K562 (cell line): ENCODE measurements around the gene CUX1. TPM values are rescaled to one million over a fixed set of nuclear protein-coding genes. Genes with fewer than 3 reads are reported as not detected.

Experiments used
- ATAC-seq: fragments of 200-7000 bp; cut with Tn5 transposase; 3 replicates; pipeline ENCODE4 v1.9.1; 2020; ENCODE audit warnings: moderate library complexity
- BruUV-seq: library from RNA; stranded (reverse); fragments of 400-500 nt; replicated peaks from 2 replicates; lab custom pipeline; 2021; lab: Mats Ljungman, UMichigan
- CTCF ChIA-PET: fragments of 300-600 bp; formaldehyde crosslinking; extraction: SDS; loops from one replicate; lab custom pipeline; 2021; ENCODE audit warnings: low intra/inter-chr PET ratio; lab: Yijun Ruan, JAX
- POLR2A ChIA-PET: fragments of 300-600, 350-650 bp; sonication (Branson Sonifier 250); formaldehyde crosslinking; extraction: SDS; loops from one replicate; lab custom pipeline; 2021; ENCODE audit warnings: antibody characterized with exemption, inconsistent platforms; lab: Yijun Ruan, JAX
- DNase-seq, 4 experiments: peaks; one replicate each; pipeline versions ENCODE4 v3.0.0 to v3.0.0-alpha.2; 2011 to 2018; ENCODE audit warnings: low spot score in 3 of 4, mixed read lengths in 3 of 4; ENCODE audit errors: extremely low read depth in 1 of 4
- FAIRE-seq: peaks from 2 replicates; lab custom pipeline; 2011; peaks lifted over from hg19 to GRCh38; lab: Jason Lieb, UNC
- H2AFZ ChIP-seq: 2 replicates; pipeline ENCODE4 v1.6.0; 2011; ENCODE audit warnings: low read depth, low read length, control low read depth, inconsistent platforms
- H3K27ac ChIP-seq: fragments of 200-600 bp; 3 replicates; pipeline ENCODE4 v1.8.0; 2011; ENCODE audit warnings: low read depth, mild to moderate bottlenecking, control low read depth, inconsistent platforms, low read length, moderate library complexity, mixed read lengths; ENCODE audit errors: extremely low read depth
- H3K27me3 ChIP-seq, 2 experiments: fragments of 300-600 bp in 1 of 2; 2 replicates in 1 of 2; 3 replicates in 1 of 2; pipeline versions ENCODE4 v1.6.0 to v1.8.0; 2011; ENCODE audit warnings: inconsistent platforms in 2 of 2, low read length in 2 of 2, mild to moderate bottlenecking in 1 of 2, mixed read lengths in 1 of 2, moderate library complexity in 1 of 2; ENCODE audit not compliant: control insufficient read depth in 2 of 2, insufficient read depth in 2 of 2
- H3K36me3 ChIP-seq: fragments of 300-600 bp; 3 replicates; pipeline ENCODE4 v1.8.0; 2011; ENCODE audit warnings: mild to moderate bottlenecking, low read length, inconsistent platforms; ENCODE audit not compliant: control insufficient read depth, insufficient read depth
- H3K4me1 ChIP-seq, 2 experiments: fragments of 200-600 bp in 1 of 2; replicated peaks in 1 of 2; 2 replicates in 1 of 2; 3 replicates in 1 of 2; pipeline versions ENCODE4 v1.5.1 to v1.8.0; 2011; ENCODE audit warnings: inconsistent platforms in 2 of 2, low read length in 2 of 2, mild to moderate bottlenecking in 1 of 2, mixed read lengths in 1 of 2, moderate library complexity in 1 of 2; ENCODE audit not compliant: control insufficient read depth in 2 of 2, insufficient read depth in 2 of 2
- H3K4me2 ChIP-seq: 2 replicates; pipeline ENCODE4 v1.6.1; 2011; ENCODE audit warnings: low read length, control low read depth, inconsistent platforms, mixed read lengths; ENCODE audit not compliant: insufficient read depth
- H3K4me3 ChIP-seq: fragments of 200-600 bp; sonication (generic), shearing (Covaris generic); 2 replicates; pipeline ENCODE4 v1.5.1; 2016; ENCODE audit warnings: control low read depth, inconsistent platforms
- H3K79me2 ChIP-seq: fragments of 200-600 bp; 3 replicates; pipeline ENCODE4 v1.8.0; 2011; ENCODE audit warnings: low read length, inconsistent platforms; ENCODE audit not compliant: control insufficient read depth, insufficient read depth
- H3K9ac ChIP-seq, 2 experiments: 2 replicates each; pipeline versions ENCODE4 v1.6.0 to v1.6.1; 2011; ENCODE audit warnings: low read depth in 2 of 2, low read length in 2 of 2, control low read depth in 1 of 2, inconsistent platforms in 1 of 2, mild to moderate bottlenecking in 1 of 2, mixed read lengths in 1 of 2; ENCODE audit not compliant: insufficient read depth in 1 of 2
- H3K9me1 ChIP-seq: one replicate; pipeline ENCODE4 v1.6.0; 2011; ENCODE audit warnings: inconsistent platforms, mild to moderate bottlenecking, low read length, moderate library complexity; ENCODE audit not compliant: control insufficient read depth, insufficient read depth
- H3K9me3 ChIP-seq: replicated peaks from 2 replicates; pipeline ENCODE4 v1.5.1; 2011; ENCODE audit warnings: low read depth, low read length, inconsistent platforms; ENCODE audit not compliant: control insufficient read depth, insufficient read depth
- H4K20me1 ChIP-seq: replicated peaks from 2 replicates; pipeline ENCODE4 v1.6.1; 2011; ENCODE audit warnings: low read length, inconsistent platforms, mixed read lengths; ENCODE audit not compliant: control insufficient read depth, insufficient read depth
- DPF2 ChIP-seq: fragments of 450-650 bp; IDR thresholded peaks from 2 replicates; pipeline ENCODE4 v1.6.1; 2016
- LEF1 ChIP-seq: fragments of 450-650 bp; IDR thresholded peaks from 2 replicates; pipeline ENCODE4 v1.6.1; 2016; ENCODE audit warnings: mild to moderate bottlenecking
- POLR2A ChIP-seq: fragments of 450-650 bp; conservative IDR thresholded peaks from 2 replicates; pipeline ENCODE4 v1.6.1; 2016
- REST ChIP-seq, 2 experiments: fragments of 450-650 bp; formaldehyde crosslinking in 1 of 2; IDR thresholded peaks; 2 replicates each; pipeline versions ENCODE4 v1.4.0 to v1.6.1; 2014 to 2020; ENCODE audit warnings: mild to moderate bottlenecking in 2 of 2, borderline replicate concordance in 1 of 2, low read depth in 1 of 2
- SIRT6 ChIP-seq: IDR thresholded peaks from one replicate; pipeline ENCODE4 v1.6.1; 2012; ENCODE audit warnings: low read depth, mild to moderate bottlenecking, control low read depth, inconsistent platforms, low read length, moderate library complexity
- SPI1 ChIP-seq: IDR thresholded peaks from 2 replicates; pipeline ENCODE4 v1.6.1; 2011; ENCODE audit warnings: low read depth, low read length, control low read depth, borderline replicate concordance
- TRIM28 ChIP-seq: fragments of 450-650 bp; IDR thresholded peaks from 2 replicates; pipeline ENCODE4 v1.6.1; 2017
- ZNF717 ChIP-seq: fragments of 250-450 bp; sonication (Bioruptor Pico); IDR thresholded peaks from 2 replicates; pipeline ENCODE4 v1.5.0; 2021
- WGBS: fragments of 100-300 bp; shearing (Covaris generic); methylation state at CpG from one replicate; pipeline ENCODE4 v1.1.6; 2016; ENCODE audit warnings: low coverage, mixed read lengths; ENCODE audit not compliant: insufficient coverage; ENCODE audit errors: missing lambda C conversion rate; 5-methylcytosine and 5-hydroxymethylcytosine counted together
- in situ Hi-C: fragments of 300-500 bp; cut with MboI; formaldehyde crosslinking; loops from 4 replicates; pipeline ENCODE4 v1.15.0; 2018; ENCODE audit warnings: inconsistent platforms, mixed read lengths
- intact Hi-C: fragments of 100-400 bp; cut with micrococcal nuclease; formaldehyde crosslinking; loops from 2 replicates; pipeline ENCODE4 v1.14.2; 2022
- polyA plus RNA-seq, 8 experiments: library from polyadenylated mRNA; depleted of rRNA in 4 of 8; stranded (reverse) in 5 of 8; unstranded in 3 of 8; fragments of >200 nt; fragmentation: Nextera tagmentation in 2 of 8; fragmentation: Illumina TruSeq in 1 of 8; extraction: Ambion mirVana in 2 of 8; extraction: Trizol in 1 of 8; gene quantifications; 2 replicates each; pipeline versions ENCODE4 v1.2.1 to v1.2.3, GENCODE V29; 2011 to 2014; ENCODE audit warnings: inconsistent platforms in 1 of 8, missing spikeins in 1 of 8
- total RNA-seq, 7 experiments: library from RNA; depleted of rRNA in 6 of 7; stranded (reverse); fragments of >200 nt in 6 of 7; fragmentation: Illumina TruSeq in 2 of 7; extraction: Trizol in 2 of 7; gene quantifications; 2 replicates each; pipeline versions ENCODE4 v1.2.1 to v1.2.3, GENCODE V29; 2011 to 2021; ENCODE audit warnings: low replicate concordance in 1 of 7

Gene CUX1
- total and polyA plus RNA-seq, 9 of the 15 experiments (the other 6 are each of a cell fraction or from before 2014, with no cell fraction given), result 3.6 to 55.3 (median 25.2) TPM

- DNase-seq (no peak), ATAC-seq (no peak), FAIRE-seq (no peak)
- no peaks in the 10 kb centered on the region for H3K36me3 ChIP-seq
- H3K4me2 ChIP-seq, result no peak overlapping the region
- TF ChIP-seq TRIM28 (no peak), POLR2A (no peak), SIRT6 (no peak), LEF1 (no peak), ZNF717 (CRISPR knock-in tag) (no peak)
- H3K9me3 ChIP-seq, result no peaks in the 10 kb centered on the region
- in situ Hi-C loops, result loop anchor here (5.0 kb wide), 1 partner anchor 34 kb away; no protein-coding TSS in a partner anchor
- intact Hi-C loops, result no loop called here
- H3K27me3 ChIP-seq, result peaks cover 22 to 59% of the 10 kb centered on the region in 2 experiments; a peak in 4 of 5 replicates
- no peaks in the 10 kb centered on the region for H3K79me2 ChIP-seq
- WGBS, result 7% methylated on average over 5 of the region's 5 CpGs
- peak overlapping the region in 1 of 2 experiments; percentile 4; a peak in 1 of 4 replicates for H3K9ac ChIP-seq
- H3K27ac ChIP-seq, result no peak overlapping the region
- BruUV-seq, result no TSS peak
- POLR2A ChIA-PET, result interaction anchor here (0.6 to 1.0 kb wide), 4 partner anchors 10 to 967 kb away, joined by 3 to 5 read pairs (median 3); partner anchors contain the start of gene IFT22
- CTCF ChIA-PET, result no interaction called here
- peaks cover 36% of the 10 kb centered on the region for H4K20me1 ChIP-seq
- no peak overlapping the region for H3K4me3 ChIP-seq
- peaks cover 10 to 50% of the 10 kb centered on the region in 2 experiments; a peak in 4 of 5 replicates for H3K4me1 ChIP-seq
- no peaks in the 10 kb centered on the region for H3K9me1 ChIP-seq
- H2AFZ ChIP-seq, result no peak overlapping the region
These were observed 470.5 kb downstream of the CUX1 start for GRCh38 chr7:102287981-102288278.

GRCh38 chr7:102288285-102288930, 471.0 kb downstream of the CUX1 start:
- H3K9ac ChIP-seq, result no peak overlapping the region
- intact Hi-C loops, result no loop called here
- TF ChIP-seq DPF2, result no peak
- 0 out of 2 replicates have a peak, but pooled peaks have one; percentile 17 for TF ChIP-seq SPI1
- TF ChIP-seq REST (IDR thresholded peaks at IDR 0.05; ENCODE audit: borderline replicate concordance), result peak; percentile 9; the same call in 1 of the 2 replicates
- no peak for TF ChIP-seq REST (CRISPR knock-in tag; IDR thresholded peaks at IDR 0.05; ENCODE audit: low read depth)

More at GRCh38 chr7:102288285-102288930, 471.0 kb downstream of the CUX1 start:
- Histone ChIP-seq H3K4me3 (no peak overlapping the region), H3K36me3 (no peaks in the 10 kb centered on the region), H2AFZ (no peak overlapping the region), H4K20me1 (peaks cover 36% of the 10 kb centered on the region), H3K27ac (no peak overlapping the region), H3K27me3 (peaks cover 22 to 56% of the 10 kb centered on the region in 2 experiments; a peak in 4 of 5 replicates), H3K9me3 (no peaks in the 10 kb centered on the region), H3K4me1 (peaks cover 10 to 50% of the 10 kb centered on the region in 2 experiments; a peak in 4 of 5 replicates), H3K79me2 (no peaks in the 10 kb centered on the region), H3K4me2 (no peak overlapping the region), H3K9me1 (no peaks in the 10 kb centered on the region)
- FAIRE-seq (peak; percentile 81), DNase-seq (peak in 1 of 4 experiments; percentile 41), ATAC-seq (no peak)
- 3% methylated on average over 10 of the region's 10 CpGs for WGBS
- no TSS peak for BruUV-seq
- ChIA-PET POLR2A (interaction anchor here (0.6 to 1.0 kb wide), 3 partner anchors 9 to 967 kb away, joined by 3 to 5 read pairs (median 3); partner anchors contain the start of gene IFT22), CTCF (no interaction called here)
- in situ Hi-C loops, result loop anchor here (5.0 kb wide), 1 partner anchor 34 kb away; no protein-coding TSS in a partner anchor
